BLaER1 (cell line): ENCODE data around the gene MYADM.
"Not testable (repeated sequence)": the region's sequence is repeated elsewhere in the genome, so short reads cannot be mapped to it uniquely, and the experiment has no call there.

ENCODE experiments used
- H3K27ac ChIP-seq: shearing (Covaris generic); formaldehyde crosslinking; 2 replicates; pipeline ENCODE4 v1.8.1; 2022
- H3K27me3 ChIP-seq: shearing (Covaris generic); formaldehyde crosslinking; 2 replicates; pipeline ENCODE4 v1.8.1; 2022
- H3K36me3 ChIP-seq: shearing (Covaris generic); formaldehyde crosslinking; 2 replicates; pipeline ENCODE4 v1.8.1; 2022
- H3K4me1 ChIP-seq: shearing (Covaris generic); formaldehyde crosslinking; 2 replicates; pipeline ENCODE4 v1.8.1; 2022
- H3K4me2 ChIP-seq: shearing (Covaris generic); formaldehyde crosslinking; 2 replicates; pipeline ENCODE4 v1.8.1; 2022
- H3K4me3 ChIP-seq: shearing (Covaris generic); formaldehyde crosslinking; 2 replicates; pipeline ENCODE4 v1.8.1; 2022
- H3K9ac ChIP-seq: shearing (Covaris generic); formaldehyde crosslinking; 2 replicates; pipeline ENCODE4 v1.8.1; 2022
- H3K9me3 ChIP-seq: shearing (Covaris generic); formaldehyde crosslinking; 2 replicates; pipeline ENCODE4 v1.8.1; 2022
- H4K20me1 ChIP-seq: shearing (Covaris generic); formaldehyde crosslinking; 2 replicates; pipeline ENCODE4 v1.8.1; 2022
- Cebpa-rat ChIP-seq: shearing (Covaris generic); IDR thresholded peaks from 2 replicates; pipeline ENCODE4 v1.8.1; 2022

MYADM gene

GRCh38 chr19:53868892-53869804 is 1.5 kb downstream of the MYADM start:
- Histone ChIP-seq H3K4me3 (peak overlapping the region; percentile 83), H3K4me2 (peak overlapping the region; percentile 91), H3K9me3 (no peaks in the 10 kb centered on the region), H4K20me1 (peaks cover 45% of the 10 kb centered on the region), H3K36me3 (peaks cover 23% of the 10 kb centered on the region), H3K4me1 (peaks cover 66% of the 10 kb centered on the region), H3K27ac (peak overlapping the region; percentile 88), H3K9ac (peak overlapping the region; percentile 88), H3K27me3 (no peaks in the 10 kb centered on the region)
- TF ChIP-seq Cebpa-rat, result no peak

GRCh38 chr19:53869805-53870484 is 2.3 kb downstream of the MYADM start:
- peaks cover 53% of the 10 kb centered on the region for H4K20me1 ChIP-seq
- H3K36me3 ChIP-seq, result peaks cover 31% of the 10 kb centered on the region
- not testable (repeated sequence) for H3K9me3 ChIP-seq, H3K27me3 ChIP-seq
- peak overlapping the region; percentile 88 for H3K9ac ChIP-seq
- peak overlapping the region; percentile 91 for H3K4me2 ChIP-seq
- H3K4me1 ChIP-seq, result peaks cover 67% of the 10 kb centered on the region
- H3K4me3 ChIP-seq, result peak overlapping the region; percentile 83
- peak overlapping the region; percentile 88 for H3K27ac ChIP-seq

- Histone ChIP-seq H3K9ac (peak overlapping the region; percentile 88), H3K36me3 (peaks cover 37% of the 10 kb centered on the region), H3K27me3 (no peaks in the 10 kb centered on the region), H3K9me3 (no peaks in the 10 kb centered on the region), H3K27ac (peak overlapping the region; percentile 88), H3K4me1 (peaks cover 67% of the 10 kb centered on the region), H3K4me2 (peak overlapping the region; percentile 91), H4K20me1 (peaks cover 58% of the 10 kb centered on the region), H3K4me3 (peak overlapping the region; percentile 83)
- TF ChIP-seq Cebpa-rat, result no peak
Measured at GRCh38 chr19:53870485-53870844, 2.8 kb downstream of the MYADM start.

GRCh38 chr19:53871454-53871853 is 3.8 kb downstream of the MYADM start:
- no peak for TF ChIP-seq Cebpa-rat
- Histone ChIP-seq H4K20me1 (peaks cover 68% of the 10 kb centered on the region), H3K4me2 (peak overlapping the region; percentile 91), H3K27me3 (no peaks in the 10 kb centered on the region), H3K4me3 (peak overlapping the region; percentile 83), H3K27ac (peak overlapping the region; percentile 88), H3K4me1 (peaks cover 69% of the 10 kb centered on the region), H3K9me3 (no peaks in the 10 kb centered on the region), H3K36me3 (peaks cover 46% of the 10 kb centered on the region), H3K9ac (peak overlapping the region; percentile 88)

GRCh38 chr19:53872762-53873161 is 5.1 kb downstream of the MYADM start:
- peaks cover 74% of the 10 kb centered on the region for H3K4me1 ChIP-seq
- H3K4me2 ChIP-seq, result peak overlapping the region; percentile 91
- peaks cover 51% of the 10 kb centered on the region for H3K36me3 ChIP-seq
- no peak overlapping the region for H3K4me3 ChIP-seq
- no peak for TF ChIP-seq Cebpa-rat
- peaks cover 77% of the 10 kb centered on the region for H4K20me1 ChIP-seq
- H3K27me3 ChIP-seq, result no peaks in the 10 kb centered on the region
- peak overlapping the region; percentile 38; the same call in 1 of the 2 replicates for H3K9ac ChIP-seq
- peak overlapping the region; percentile 44; the same call in 1 of the 2 replicates for H3K27ac ChIP-seq
- H3K9me3 ChIP-seq, result no peaks in the 10 kb centered on the region

GRCh38 chr19:53873773-53874605 is 6.3 kb downstream of the MYADM start:
- Histone ChIP-seq H3K27me3 (no peaks in the 10 kb centered on the region), H3K4me1 (peaks cover 85% of the 10 kb centered on the region), H3K27ac (peak overlapping the region; percentile 57), H3K9me3 (no peaks in the 10 kb centered on the region), H3K4me2 (peak overlapping the region; percentile 91), H3K36me3 (peaks cover 51% of the 10 kb centered on the region), H3K9ac (peak overlapping the region; percentile 62; the same call in 1 of the 2 replicates), H3K4me3 (peak overlapping the region; percentile 43), H4K20me1 (peaks cover 69% of the 10 kb centered on the region)
- no peak for TF ChIP-seq Cebpa-rat

GRCh38 chr19:53874606-53874990 is 6.9 kb downstream of the MYADM start:
- Histone ChIP-seq H3K9me3 (no peaks in the 10 kb centered on the region), H3K4me3 (peak overlapping the region; percentile 43), H3K9ac (peak overlapping the region; percentile 62), H3K36me3 (peaks cover 51% of the 10 kb centered on the region), H3K4me1 (peaks cover 87% of the 10 kb centered on the region), H4K20me1 (peaks cover 69% of the 10 kb centered on the region), H3K27me3 (no peaks in the 10 kb centered on the region), H3K27ac (peak overlapping the region; percentile 57), H3K4me2 (peak overlapping the region; percentile 91)
- TF ChIP-seq Cebpa-rat, result no peak

- peaks cover 66% of the 10 kb centered on the region for H4K20me1 ChIP-seq
- H3K27me3 ChIP-seq, result no peaks in the 10 kb centered on the region
- peak overlapping the region; percentile 91 for H3K4me2 ChIP-seq
- no peak overlapping the region for H3K4me3 ChIP-seq
- H3K9ac ChIP-seq, result 0 out of 2 replicates have a peak overlapping the region, but pooled peaks have one; percentile 62
- no peaks in the 10 kb centered on the region for H3K9me3 ChIP-seq
- H3K36me3 ChIP-seq, result peaks cover 51% of the 10 kb centered on the region
- H3K27ac ChIP-seq, result 0 out of 2 replicates have a peak overlapping the region, but pooled peaks have one; percentile 18
- no peak for TF ChIP-seq Cebpa-rat
- H3K4me1 ChIP-seq, result peaks cover 95% of the 10 kb centered on the region
Measured at GRCh38 chr19:53875602-53876325, 8.1 kb downstream of the MYADM start.
